ENCODE results near the gene SH3BP5. TPM values are rescaled to one million over a fixed set of nuclear protein-coding genes. Genes with fewer than 3 reads are reported as not detected.

SH3BP5 gene
- total RNA-seq, 1 donor from 2014 or later: 5.9 TPM

DNA sequence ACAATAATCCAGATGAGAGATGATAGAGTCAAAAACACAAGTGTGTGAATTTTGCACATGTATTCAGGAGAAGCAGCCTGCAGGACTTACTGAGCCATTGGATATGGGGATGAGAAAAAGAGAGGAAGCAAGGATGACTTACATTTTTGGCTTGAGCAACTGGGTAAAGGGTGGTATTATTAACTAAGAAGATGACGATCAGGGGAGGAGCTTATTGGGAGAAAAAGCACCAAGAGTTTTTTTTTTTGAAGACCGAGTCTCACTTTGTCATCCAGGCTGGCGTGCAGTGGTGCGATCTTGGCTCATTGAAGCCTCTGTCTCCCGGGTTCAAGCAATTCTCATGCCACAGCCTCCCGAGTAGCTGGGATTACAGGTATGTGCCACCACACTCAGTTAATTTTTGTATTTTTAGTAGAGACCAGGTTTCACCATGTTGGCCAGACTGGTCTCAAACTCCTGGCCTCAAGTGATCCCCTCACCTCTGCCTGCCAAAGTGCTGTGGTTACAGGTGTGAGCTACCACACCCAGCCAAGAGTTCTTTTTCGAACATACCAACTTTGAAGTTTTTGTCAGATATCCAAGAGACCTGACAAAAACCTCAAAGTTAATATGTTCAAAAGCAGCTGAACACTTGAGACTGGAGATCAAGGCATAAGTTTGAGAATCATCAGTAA is 14.8 kb upstream of the SH3BP5 start:
- no peak overlapping the region for H3K27ac Mint-ChIP-seq (ENCODE audit: unreplicated experiment)
- DNase-seq (ENCODE audit: extremely low spot score, unreplicated experiment): no peak
- peaks cover 43% of the 10 kb centered on the region for H3K27me3 Mint-ChIP-seq (ENCODE audit: unreplicated experiment)
- H3K4me3 Mint-ChIP-seq (ENCODE audit: unreplicated experiment): no peak overlapping the region
- H3K4me1 Mint-ChIP-seq (ENCODE audit: unreplicated experiment): no peaks in the 10 kb centered on the region
- H3K9me3 Mint-ChIP-seq (ENCODE audit: unreplicated experiment): no peaks in the 10 kb centered on the region
- TF ChIP-seq, protein P1, sequence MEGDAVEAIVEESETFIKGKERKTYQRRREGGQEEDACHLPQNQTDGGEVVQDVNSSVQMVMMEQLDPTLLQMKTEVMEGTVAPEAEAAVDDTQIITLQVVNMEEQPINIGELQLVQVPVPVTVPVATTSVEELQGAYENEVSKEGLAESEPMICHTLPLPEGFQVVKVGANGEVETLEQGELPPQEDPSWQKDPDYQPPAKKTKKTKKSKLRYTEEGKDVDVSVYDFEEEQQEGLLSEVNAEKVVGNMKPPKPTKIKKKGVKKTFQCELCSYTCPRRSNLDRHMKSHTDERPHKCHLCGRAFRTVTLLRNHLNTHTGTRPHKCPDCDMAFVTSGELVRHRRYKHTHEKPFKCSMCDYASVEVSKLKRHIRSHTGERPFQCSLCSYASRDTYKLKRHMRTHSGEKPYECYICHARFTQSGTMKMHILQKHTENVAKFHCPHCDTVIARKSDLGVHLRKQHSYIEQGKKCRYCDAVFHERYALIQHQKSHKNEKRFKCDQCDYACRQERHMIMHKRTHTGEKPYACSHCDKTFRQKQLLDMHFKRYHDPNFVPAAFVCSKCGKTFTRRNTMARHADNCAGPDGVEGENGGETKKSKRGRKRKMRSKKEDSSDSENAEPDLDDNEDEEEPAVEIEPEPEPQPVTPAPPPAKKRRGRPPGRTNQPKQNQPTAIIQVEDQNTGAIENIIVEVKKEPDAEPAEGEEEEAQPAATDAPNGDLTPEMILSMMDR (IDR thresholded peaks at IDR 0.05): no peak
- H3K36me3 Mint-ChIP-seq (ENCODE audit: unreplicated experiment): no peaks in the 10 kb centered on the region

DNA sequence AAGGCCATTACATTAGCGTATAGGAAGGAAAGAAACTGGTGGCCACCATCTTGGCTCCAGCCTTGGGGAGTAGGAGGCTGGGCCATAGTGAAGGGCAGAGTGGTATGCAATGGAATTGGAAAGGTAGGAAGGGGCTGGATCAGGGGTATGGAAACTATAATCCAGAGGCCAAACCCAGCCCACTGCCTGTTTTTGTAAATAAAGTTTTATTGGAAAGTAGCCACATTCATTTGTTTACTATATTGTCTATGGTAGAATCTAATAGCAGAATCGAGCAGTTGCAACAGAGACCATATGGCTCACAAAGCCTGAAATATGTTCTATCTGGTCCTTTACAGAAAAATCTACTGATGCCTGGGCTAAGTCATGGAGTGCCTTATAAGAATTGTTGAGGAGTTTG is 14.1 kb upstream of the SH3BP5 start:
- TF ChIP-seq, protein P1 (IDR thresholded peaks at IDR 0.05): no peak
- no peaks in the 10 kb centered on the region for H3K9me3 Mint-ChIP-seq (ENCODE audit: unreplicated experiment)
- H3K4me1 Mint-ChIP-seq (ENCODE audit: unreplicated experiment): no peaks in the 10 kb centered on the region
- H3K27ac Mint-ChIP-seq (ENCODE audit: unreplicated experiment): no peak overlapping the region
- no peak overlapping the region for H3K4me3 Mint-ChIP-seq (ENCODE audit: unreplicated experiment)
- no peak for DNase-seq (ENCODE audit: extremely low spot score, unreplicated experiment)
- H3K36me3 Mint-ChIP-seq (ENCODE audit: unreplicated experiment): no peaks in the 10 kb centered on the region
- H3K27me3 Mint-ChIP-seq (ENCODE audit: unreplicated experiment): peaks cover 47% of the 10 kb centered on the region

DNA sequence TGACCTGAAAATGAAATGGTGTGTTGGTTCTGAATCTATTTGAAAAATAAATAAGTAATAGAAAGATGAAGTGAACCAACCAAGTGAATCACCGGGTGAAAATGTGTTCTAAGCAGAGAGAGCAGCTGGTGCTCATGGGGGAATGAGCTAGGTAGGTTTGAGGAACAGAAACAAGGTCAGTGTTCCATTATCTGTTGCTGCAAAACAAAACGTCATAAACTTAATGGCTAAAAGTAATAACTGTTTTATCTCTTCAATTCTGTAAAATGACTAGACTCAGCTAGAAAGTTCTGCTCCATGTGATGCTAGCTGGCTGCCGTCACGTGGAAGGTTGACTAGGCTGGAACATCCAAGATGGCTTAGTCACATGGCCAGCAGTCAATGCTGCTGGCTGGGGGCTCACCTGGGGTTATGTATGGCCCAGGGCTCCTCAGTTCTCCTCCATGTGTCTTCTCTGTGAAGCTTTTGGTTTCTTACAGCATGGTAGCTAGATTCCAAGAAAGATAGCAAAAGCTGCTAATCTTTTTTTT is 13.3 kb upstream of the SH3BP5 start:
- Mint-ChIP-seq H3K27me3 (ENCODE audit: unreplicated experiment) (peaks cover 47% of the 10 kb centered on the region), H3K4me1 (ENCODE audit: unreplicated experiment) (no peaks in the 10 kb centered on the region), H3K36me3 (ENCODE audit: unreplicated experiment) (no peaks in the 10 kb centered on the region), H3K9me3 (ENCODE audit: unreplicated experiment) (no peaks in the 10 kb centered on the region), H3K4me3 (ENCODE audit: unreplicated experiment) (no peak overlapping the region), H3K27ac (ENCODE audit: unreplicated experiment) (no peak overlapping the region)
- TF ChIP-seq, protein P1 (IDR thresholded peaks at IDR 0.05): no peak
- DNase-seq (ENCODE audit: extremely low spot score, unreplicated experiment): no peak

DNA sequence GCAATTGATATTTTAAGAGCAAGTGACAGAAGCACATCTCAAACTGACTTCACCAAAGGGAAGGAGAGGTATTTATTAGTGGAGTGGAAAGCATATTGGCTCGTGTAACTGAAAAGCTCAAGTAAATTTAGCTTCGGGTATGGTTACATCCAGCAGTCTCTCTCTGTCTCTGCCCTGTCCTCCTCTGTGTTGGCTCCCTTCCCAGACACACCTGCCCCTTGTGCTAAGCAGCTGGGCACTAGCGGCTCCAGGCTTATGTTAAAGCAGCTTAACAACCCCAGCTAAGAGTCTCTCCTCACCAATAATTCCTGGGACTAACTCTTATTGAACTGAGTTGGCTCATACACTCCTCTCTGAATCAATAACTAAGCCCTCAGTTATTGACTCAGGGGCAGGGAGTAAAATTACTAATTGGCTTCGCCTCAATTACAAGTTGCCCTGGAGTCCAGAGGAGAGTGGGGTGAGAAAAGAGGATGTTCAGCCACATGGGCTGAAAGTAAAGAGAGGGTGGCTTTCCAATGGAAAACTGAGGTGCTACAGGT is 12.8 kb upstream of the SH3BP5 start:
- H3K4me1 Mint-ChIP-seq (ENCODE audit: unreplicated experiment): no peaks in the 10 kb centered on the region
- no peaks in the 10 kb centered on the region for H3K9me3 Mint-ChIP-seq (ENCODE audit: unreplicated experiment)
- peaks cover 47% of the 10 kb centered on the region for H3K27me3 Mint-ChIP-seq (ENCODE audit: unreplicated experiment)
- H3K4me3 Mint-ChIP-seq (ENCODE audit: unreplicated experiment): no peak overlapping the region
- no peak for DNase-seq (ENCODE audit: extremely low spot score, unreplicated experiment)
- TF ChIP-seq, protein P1 (IDR thresholded peaks at IDR 0.05): no peak
- no peaks in the 10 kb centered on the region for H3K36me3 Mint-ChIP-seq (ENCODE audit: unreplicated experiment)
- H3K27ac Mint-ChIP-seq (ENCODE audit: unreplicated experiment): no peak overlapping the region

DNA sequence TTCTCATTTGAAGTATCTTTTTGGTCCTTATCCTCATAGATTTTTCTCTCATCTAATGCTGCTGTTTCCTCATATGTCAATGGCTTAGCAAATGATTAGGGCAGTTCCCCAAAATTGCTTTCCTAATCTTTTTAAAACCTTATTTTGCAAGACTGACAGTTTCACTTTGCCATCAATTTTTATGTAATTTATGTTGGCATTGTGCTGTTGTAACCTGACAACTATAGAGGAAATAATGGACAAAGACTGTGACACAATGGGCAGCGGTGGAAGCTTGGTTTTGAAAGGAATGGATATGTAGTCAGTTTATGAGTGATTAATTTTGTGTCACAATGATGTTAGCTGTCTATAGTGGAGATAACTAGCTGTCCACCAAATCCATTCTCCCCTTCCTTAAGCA is 10.6 kb upstream of the SH3BP5 start:
- Mint-ChIP-seq H3K4me1 (ENCODE audit: unreplicated experiment) (peaks cover 4% of the 10 kb centered on the region), H3K4me3 (ENCODE audit: unreplicated experiment) (no peak overlapping the region), H3K27me3 (ENCODE audit: unreplicated experiment) (peaks cover 43% of the 10 kb centered on the region), H3K36me3 (ENCODE audit: unreplicated experiment) (no peaks in the 10 kb centered on the region), H3K27ac (ENCODE audit: unreplicated experiment) (no peak overlapping the region), H3K9me3 (ENCODE audit: unreplicated experiment) (no peaks in the 10 kb centered on the region)
- TF ChIP-seq, protein P1 (IDR thresholded peaks at IDR 0.05): no peak
- no peak for DNase-seq (ENCODE audit: extremely low spot score, unreplicated experiment)

Data from osteocyte (in vitro differentiated cells).